H1 (cell line): Measurements from ENCODE around the gene SMTNL2. TPM values are rescaled to one million over a fixed set of nuclear protein-coding genes. Genes with fewer than 3 reads are reported as not detected.
A peak's percentile ranks its signal among the peaks of the same experiment; 100 is the strongest.

Experiments used
- CTCF ChIA-PET: fragments of 300-600 bp; sonication (Branson Sonifier 250); formaldehyde crosslinking; loops from one replicate; lab custom pipeline; 2021; ENCODE audit not compliant: partially characterized antibody; lab: Charles Lee
- POLR2A ChIA-PET: fragments of 300-600 bp; sonication (Branson Sonifier 250); formaldehyde crosslinking; loops from one replicate; lab custom pipeline; 2021; ENCODE audit warnings: inconsistent platforms; ENCODE audit not compliant: partially characterized antibody; lab: Charles Lee
- DNase-seq, 2 experiments: peaks; one replicate each; pipeline versions ENCODE4 v3.0.0 to v3.0.0-alpha.2; 2010 to 2022; ENCODE audit warnings: low spot score in 2 of 2, low read depth in 1 of 2, mixed read lengths in 1 of 2
- FAIRE-seq: peaks from 2 replicates; lab custom pipeline; 2011; peaks lifted over from hg19 to GRCh38; lab: Jason Lieb, UNC
- H2AFZ ChIP-seq: 2 replicates; pipeline ENCODE4 v1.8.1; 2012; ENCODE audit warnings: low read length, inconsistent platforms
- H2AK5ac ChIP-seq: 2 replicates; pipeline ENCODE4 v1.6.1; 2013; ENCODE audit warnings: low read depth, low read length
- H2BK120ac ChIP-seq: replicated peaks from 2 replicates; pipeline ENCODE3; 2013; ENCODE audit warnings: low read depth, low read length, inconsistent platforms
- H2BK12ac ChIP-seq: 2 replicates; pipeline ENCODE4 v1.6.1; 2013; ENCODE audit warnings: low read depth, low read length
- H2BK15ac ChIP-seq: 2 replicates; pipeline ENCODE4 v1.6.1; 2013; ENCODE audit warnings: low read length
- H2BK20ac ChIP-seq: 2 replicates; pipeline ENCODE4 v1.6.1; 2013; ENCODE audit warnings: low read length
- H2BK5ac ChIP-seq: 2 replicates; pipeline ENCODE4 v1.6.1; 2013; ENCODE audit warnings: low read depth, low read length
- H3K14ac ChIP-seq: 2 replicates; pipeline ENCODE4 v1.6.1; 2013; ENCODE audit warnings: inconsistent platforms; ENCODE audit not compliant: insufficient read length
- H3K18ac ChIP-seq: 2 replicates; pipeline ENCODE4 v1.6.1; 2013; ENCODE audit warnings: low read length; ENCODE audit errors: extremely low read depth
- H3K23ac ChIP-seq: 2 replicates; pipeline ENCODE4 v1.6.1; 2013; ENCODE audit warnings: inconsistent platforms; ENCODE audit not compliant: insufficient read length
- H3K23me2 ChIP-seq: 2 replicates; pipeline ENCODE4 v1.6.1; 2013; ENCODE audit warnings: low read depth, low read length
- H3K27ac ChIP-seq: 2 replicates; pipeline ENCODE4 v1.6.1; 2011; ENCODE audit warnings: low read depth, low read length, inconsistent platforms
- H3K27me3 ChIP-seq, 4 experiments: replicated peaks in 1 of 4; 1 replicate in 1 of 4; 2 replicates in 3 of 4; pipeline versions ENCODE4 v1.6.1 to v1.8.1; 2011 to 2013; ENCODE audit warnings: low read length in 3 of 4, mild to moderate bottlenecking in 3 of 4, inconsistent platforms in 2 of 4, mixed read lengths in 2 of 4, moderate library complexity in 1 of 4; ENCODE audit not compliant: control insufficient read depth in 3 of 4, insufficient read depth in 3 of 4; ENCODE audit errors: extremely low read depth in 1 of 4
- H3K36me3 ChIP-seq, 4 experiments: 2 replicates each; pipeline versions ENCODE4 v1.6.1 to v1.8.1; 2011 to 2013; ENCODE audit warnings: mild to moderate bottlenecking in 4 of 4, low read length in 3 of 4, moderate library complexity in 2 of 4, control low read depth in 1 of 4, inconsistent platforms in 1 of 4; ENCODE audit not compliant: insufficient read depth in 4 of 4, control insufficient read depth in 2 of 4
- H3K4ac ChIP-seq: replicated peaks from 2 replicates; pipeline ENCODE3; 2013; ENCODE audit warnings: low read length, low read depth, mixed read lengths, inconsistent platforms; ENCODE audit not compliant: insufficient read length
- H3K4me1 ChIP-seq, 4 experiments: replicated peaks in 1 of 4; 1 replicate in 1 of 4; 2 replicates in 3 of 4; pipeline versions ENCODE4 v1.6.1 to v1.8.1; 2011 to 2013; ENCODE audit warnings: low read length in 3 of 4, inconsistent platforms in 2 of 4, mixed read lengths in 1 of 4; ENCODE audit not compliant: insufficient read depth in 4 of 4, control insufficient read depth in 3 of 4
- H3K4me2 ChIP-seq, 2 experiments: 2 replicates each; pipeline versions ENCODE4 v1.6.1 to v1.8.1; 2011 to 2013; ENCODE audit warnings: low read depth in 2 of 2, low read length in 2 of 2, control low read depth in 1 of 2, inconsistent platforms in 1 of 2, mild to moderate bottlenecking in 1 of 2; ENCODE audit not compliant: insufficient read depth in 1 of 2
- H3K4me3 ChIP-seq, 4 experiments: fragments of 200-600, 300-600 bp in 1 of 4; sonication (generic), shearing (Covaris generic), sonication (Bioruptor Twin) in 1 of 4; 2 replicates each; pipeline versions ENCODE4 v1.5.1 to v1.8.1; 2011 to 2016; ENCODE audit warnings: low read length in 4 of 4, low read depth in 3 of 4, control low read depth in 2 of 4, inconsistent platforms in 2 of 4, mild to moderate bottlenecking in 2 of 4, mixed read lengths in 1 of 4, moderate library complexity in 1 of 4; ENCODE audit not compliant: insufficient read depth in 2 of 4; ENCODE audit errors: extremely low read depth in 1 of 4
- H3K56ac ChIP-seq: replicated peaks from 2 replicates; pipeline ENCODE3; 2013; ENCODE audit warnings: low read depth, mild to moderate bottlenecking, mixed read lengths, low read length, inconsistent platforms; ENCODE audit not compliant: insufficient read length
- H3K79me1 ChIP-seq: 2 replicates; pipeline ENCODE4 v1.6.1; 2013; ENCODE audit warnings: low read depth, low read length, control low read depth
- H3K79me2 ChIP-seq, 2 experiments: 2 replicates each; pipeline versions ENCODE4 v1.6.1 to v1.8.1; 2012 to 2013; ENCODE audit warnings: low read length in 2 of 2, mild to moderate bottlenecking in 2 of 2, inconsistent platforms in 1 of 2; ENCODE audit not compliant: insufficient read depth in 2 of 2, control insufficient read depth in 1 of 2
- H3K9ac ChIP-seq, 4 experiments: replicated peaks in 1 of 4; 1 replicate in 1 of 4; 2 replicates in 3 of 4; pipeline versions ENCODE4 v1.6.1 to v1.8.1; 2011 to 2013; ENCODE audit warnings: low read depth in 3 of 4, low read length in 3 of 4, control low read depth in 2 of 4, mild to moderate bottlenecking in 2 of 4, moderate library complexity in 2 of 4, inconsistent platforms in 1 of 4; ENCODE audit errors: extremely low read depth in 1 of 4
- H3K9me3 ChIP-seq, 2 experiments: 2 replicates each; pipeline versions ENCODE4 v1.6.1 to v1.8.1; 2012 to 2013; ENCODE audit warnings: mild to moderate bottlenecking in 2 of 2, moderate library complexity in 2 of 2, control low read depth in 1 of 2, inconsistent platforms in 1 of 2, low read depth in 1 of 2, low read length in 1 of 2, mixed read lengths in 1 of 2; ENCODE audit not compliant: insufficient read depth in 2 of 2
- H4K20me1 ChIP-seq, 2 experiments: replicated peaks in 1 of 2; 2 replicates each; pipeline versions ENCODE3 to v1.8.1; 2011 to 2013; ENCODE audit warnings: inconsistent platforms in 2 of 2, low read length in 2 of 2, mild to moderate bottlenecking in 1 of 2; ENCODE audit not compliant: insufficient read depth in 2 of 2, control insufficient read depth in 1 of 2
- H4K5ac ChIP-seq: 2 replicates; pipeline ENCODE4 v1.6.1; 2013; ENCODE audit warnings: low read length, low read depth, mixed read lengths, inconsistent platforms; ENCODE audit not compliant: insufficient read length
- H4K8ac ChIP-seq: 2 replicates; pipeline ENCODE4 v1.8.0; 2013; ENCODE audit warnings: mild to moderate bottlenecking, moderate library complexity, low read length, inconsistent platforms; ENCODE audit not compliant: insufficient read depth; ENCODE audit errors: extremely low read depth
- H4K91ac ChIP-seq: replicated peaks from 2 replicates; pipeline ENCODE3; 2013; ENCODE audit warnings: low read length, mixed read lengths, inconsistent platforms; ENCODE audit not compliant: insufficient read length
- BRCA1 ChIP-seq: IDR thresholded peaks from 2 replicates; pipeline ENCODE4 v1.6.1; 2012; ENCODE audit warnings: low read depth, low read length, improper control_type of control experiment
- CTBP2 ChIP-seq: IDR thresholded peaks from 2 replicates; pipeline ENCODE4 v1.7.0; 2011; ENCODE audit warnings: borderline replicate concordance, mild to moderate bottlenecking, moderate library complexity, mixed read lengths, low read length; ENCODE audit not compliant: insufficient read depth, insufficient read length
- GTF2F1 ChIP-seq: IDR thresholded peaks from 2 replicates; pipeline ENCODE4 v1.6.1; 2012; ENCODE audit warnings: low read depth, low read length, improper control_type of control experiment, borderline replicate concordance
- SAP30 ChIP-seq: fragments of 300-600 bp; sonication (generic); IDR thresholded peaks from 2 replicates; pipeline ENCODE4 v1.7.1; 2012; ENCODE audit warnings: low read length, moderate library complexity, mild to moderate bottlenecking, inconsistent platforms; ENCODE audit not compliant: insufficient read depth, insufficient replicate concordance
- SIRT6 ChIP-seq: IDR thresholded peaks from one replicate; pipeline ENCODE4 v1.7.1; 2012; ENCODE audit warnings: low read length, inconsistent platforms
- WGBS, 2 experiments: shearing (Covaris generic) in 1 of 2; methylation state at CpG; one replicate each; pipeline versions ENCODE4 v1.1.6 to v1.1.7; 2013 to 2015; ENCODE audit warnings: low lambda C conversion rate in 2 of 2, mixed read lengths in 2 of 2, inconsistent platforms in 1 of 2, low coverage in 1 of 2, missing lambda C conversion rate in 1 of 2; ENCODE audit not compliant: insufficient replicate concordance in 2 of 2, insufficient coverage in 1 of 2, insufficient read length in 1 of 2; ENCODE audit errors: extremely low coverage in 1 of 2, missing lambda C conversion rate in 1 of 2; 5-methylcytosine and 5-hydroxymethylcytosine counted together
- polyA plus RNA-seq, 7 experiments: library from polyadenylated mRNA; depleted of rRNA in 3 of 7; stranded (reverse) in 5 of 7; unstranded in 2 of 7; fragments of >200 nt in 5 of 7; fragments of 200-250 nt in 2 of 7; gene quantifications; 1 replicate in 5 of 7; 2 replicates in 1 of 7; 4 replicates in 1 of 7; pipeline versions ENCODE4 v1.2.1 to v1.2.3, GENCODE V29; 2011 to 2013; ENCODE audit warnings: missing spikeins in 2 of 7, mixed read lengths in 2 of 7
- total RNA-seq: library from RNA; stranded (reverse); fragmentation: NEBNext Ultra II Directional; extraction: Animal tissue kit (Norgen Biotek cat#: 25700); gene quantifications from 2 replicates; pipeline ENCODE4 v1.2.1, GENCODE V29; 2021

The SMTNL2 gene
- total and polyA plus RNA-seq, 2 of the 8 experiments (the other 6 are each of a cell fraction or from before 2014, with no cell fraction given), result 3.6 to 4.5 TPM

DNA sequence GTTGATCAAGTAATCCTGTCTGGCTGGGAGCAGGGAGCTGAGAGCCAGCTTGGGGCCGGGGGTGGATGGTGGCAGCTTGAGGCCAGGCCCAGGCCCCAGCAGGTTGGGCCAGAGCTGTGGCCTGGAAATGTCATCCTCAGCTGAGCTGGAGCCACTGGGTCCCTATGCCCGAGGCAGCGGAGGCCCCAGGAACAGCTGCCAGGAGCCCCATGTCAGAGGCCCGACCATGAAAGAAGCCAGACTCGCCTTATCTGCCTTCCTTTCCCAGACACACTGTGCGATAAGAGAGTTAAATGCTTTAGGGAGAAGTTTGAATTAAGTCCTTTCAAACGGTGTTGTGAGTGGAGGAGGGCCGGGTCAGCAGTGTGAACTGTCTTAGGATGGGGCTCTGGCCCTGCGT, 3.5 kb downstream of the SMTNL2 start:
- ChIA-PET POLR2A (interaction anchor here (1.0 to 1.6 kb wide), 4 partner anchors 10 to 40 kb away, joined by 3 to 5 read pairs (median 3); no protein-coding TSS in a partner anchor), CTCF (interaction anchor here (0.7 to 4.2 kb wide), 3 partner anchors 22 to 38 kb away, joined by 3 to 39 read pairs (median 4); no protein-coding TSS in a partner anchor)
- Histone ChIP-seq H2BK15ac (0 out of 2 replicates have a peak overlapping the region, but pooled peaks have one; percentile 16), H3K23ac (no peak overlapping the region), H3K4me2 (no peak overlapping the region), H3K4ac (no peak overlapping the region), H2AK5ac (no peak overlapping the region), H4K20me1 (peaks cover 0 to 1% of the 10 kb centered on the region in 2 experiments), H3K79me1 (no peaks in the 10 kb centered on the region), H2AFZ (no peak overlapping the region), H4K8ac (no peak overlapping the region), H3K23me2 (peaks cover 10% of the 10 kb centered on the region; the same call in 1 of the 2 replicates), H3K27ac (no peak overlapping the region), H3K4me1 (peaks cover 0 to 13% (median 9%) of the 10 kb centered on the region in 4 experiments; a peak in 6 of 7 replicates), H3K4me3 (no peak overlapping the region), H2BK120ac (no peak overlapping the region), H3K56ac (no peak overlapping the region), H3K36me3 (no peaks in the 10 kb centered on the region), H2BK20ac (no peak overlapping the region), H3K9ac (no peak overlapping the region), H2BK5ac (no peak overlapping the region), H2BK12ac (no peak overlapping the region), H3K79me2 (no peaks in the 10 kb centered on the region), H3K27me3 (peaks cover 8 to 41% (median 35%) of the 10 kb centered on the region in 4 experiments), H4K5ac (no peak overlapping the region), H4K91ac (no peak overlapping the region), H3K9me3 (no peaks in the 10 kb centered on the region), H3K14ac (no peak overlapping the region), H3K18ac (no peak overlapping the region)
- WGBS, 2 experiments, result 75% methylated on average over 9 of the region's 9 CpGs; no CpG with 5 or more reads in 1 of the 2 experiments
- no peak for DNase-seq
- no peak for FAIRE-seq
- TF ChIP-seq CTBP2 (no peak), SAP30 (no peak), BRCA1 (no peak), GTF2F1 (no peak), SIRT6 (no peak)
